ENCODE data around the gene TMEM11.

DNA sequence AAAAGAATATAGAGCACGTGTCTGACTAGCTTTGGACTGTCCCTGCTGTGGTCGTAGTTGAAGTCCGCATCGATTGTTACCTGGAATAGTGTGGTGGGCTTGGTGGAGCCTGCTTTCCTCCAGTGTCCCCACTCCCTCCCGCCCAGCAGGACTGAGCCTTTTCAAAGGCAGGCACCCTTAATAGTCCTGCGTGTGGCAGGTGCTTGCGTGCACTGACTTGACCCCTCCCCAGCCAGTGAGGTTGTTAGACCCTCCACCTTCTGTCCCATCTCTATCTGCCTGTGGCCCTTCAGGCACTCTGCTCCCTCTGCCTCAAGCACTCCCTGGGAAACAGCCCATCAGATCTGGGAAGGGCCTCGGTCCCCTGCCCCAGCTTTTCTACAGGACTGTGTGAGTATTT, 36.6 kb downstream of the TMEM11 start:
- TF ChIP-seq POLR2A (IDR thresholded peaks at IDR 0.05) (no peak), CTCF (IDR thresholded peaks at IDR 0.05) (no peak), POLR2AphosphoS5 (IDR thresholded peaks at IDR 0.05) (no peak)
